ENCODE data around the gene ZNF827. TPM values are rescaled to one million over a fixed set of nuclear protein-coding genes. Genes with fewer than 3 reads are reported as not detected.

The ZNF827 gene
- total and polyA plus RNA-seq, 9 of the 15 experiments (the other 6 are each of a cell fraction or from before 2014, with no cell fraction given), result 0.07 to 0.40 TPM; not detected in 7

GRCh38 chr4:145880355-145880960, 58.2 kb downstream of the ZNF827 start:
- Histone ChIP-seq H3K4me1 (replicated peaks in 1 of 2; ENCODE audit: control insufficient read depth in 2 of 2, insufficient read depth in 2 of 2, low read length in 2 of 2) (no peaks in the 10 kb centered on the region), H3K4me2 (ENCODE audit: insufficient read depth, low read length) (no peak overlapping the region), H2AFZ (ENCODE audit: low read depth, low read length) (no peak overlapping the region), H4K20me1 (replicated peaks; ENCODE audit: control insufficient read depth, insufficient read depth, low read length) (no peaks in the 10 kb centered on the region), H3K9ac (ENCODE audit: insufficient read depth in 1 of 2, low read depth in 2 of 2, low read length in 2 of 2) (no peak overlapping the region), H3K9me3 (replicated peaks; ENCODE audit: control insufficient read depth, insufficient read depth, low read depth, low read length) (no peaks in the 10 kb centered on the region), H3K36me3 (ENCODE audit: control insufficient read depth, insufficient read depth, low read length) (no peaks in the 10 kb centered on the region), H3K27ac (ENCODE audit: extremely low read depth, low read depth, low read length) (no peak overlapping the region), H3K9me1 (ENCODE audit: control insufficient read depth, insufficient read depth, low read length) (no peaks in the 10 kb centered on the region), H3K79me2 (ENCODE audit: control insufficient read depth, insufficient read depth, low read length) (no peaks in the 10 kb centered on the region), H3K4me3 (no peak overlapping the region), H3K27me3 (ENCODE audit: control insufficient read depth in 2 of 2, insufficient read depth in 2 of 2, low read length in 2 of 2) (peaks cover 0 to 14% of the 10 kb centered on the region in 2 experiments; a peak in 2 of 5 replicates)
- in situ Hi-C loops (cut with MboI), result no loop called here
- DNase-seq (ENCODE audit: extremely low read depth in 1 of 4, low spot score in 3 of 4) (no peak), ATAC-seq (no peak), FAIRE-seq (no peak)
- WGBS (ENCODE audit: insufficient coverage, low coverage, missing lambda C conversion rate), result 3% methylated on average over 9 of the region's 9 CpGs
- BruUV-seq (replicated peaks), result no TSS peak
- POLR2A ChIA-PET, result no interaction called here
- TF ChIP-seq CBFA2T2 (conservative IDR thresholded peaks at IDR 0.05) (0 out of 2 replicates have a peak, but pooled peaks have one; percentile 8), CUX1 (CRISPR knock-in tag; IDR thresholded peaks at IDR 0.05) (no peak), RAD51 (IDR thresholded peaks at IDR 0.05; ENCODE audit: borderline replicate concordance, low read depth) (peak; percentile 61)
- TF ChIP-seq, protein P1, sequence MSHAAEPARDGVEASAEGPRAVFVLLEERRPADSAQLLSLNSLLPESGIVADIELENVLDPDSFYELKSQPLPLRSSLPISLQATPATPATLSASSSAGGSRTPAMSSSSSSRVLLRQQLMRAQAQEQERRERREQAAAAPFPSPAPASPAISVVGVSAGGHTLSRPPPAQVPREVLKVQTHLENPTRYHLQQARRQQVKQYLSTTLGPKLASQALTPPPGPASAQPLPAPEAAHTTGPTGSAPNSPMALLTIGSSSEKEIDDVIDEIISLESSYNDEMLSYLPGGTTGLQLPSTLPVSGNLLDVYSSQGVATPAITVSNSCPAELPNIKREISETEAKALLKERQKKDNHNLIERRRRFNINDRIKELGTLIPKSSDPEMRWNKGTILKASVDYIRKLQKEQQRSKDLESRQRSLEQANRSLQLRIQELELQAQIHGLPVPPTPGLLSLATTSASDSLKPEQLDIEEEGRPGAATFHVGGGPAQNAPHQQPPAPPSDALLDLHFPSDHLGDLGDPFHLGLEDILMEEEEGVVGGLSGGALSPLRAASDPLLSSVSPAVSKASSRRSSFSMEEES (CRISPR knock-in tag; IDR thresholded peaks at IDR 0.05), result peak; percentile 71
- intact Hi-C loops (cut with micrococcal nuclease), result no loop called here
- CTCF ChIA-PET (ENCODE audit: low intra/inter-chr PET ratio), result no interaction called here

Measured in K562 (cell line).